A549 (cell line): ENCODE results near the gene PRRT4.

Experiments used
- MAZ ChIP-seq: fragments of 150-350 bp; IDR thresholded peaks from 2 replicates; pipeline ENCODE4 v1.6.1; 2014; ENCODE audit warnings: antibody characterized with exemption, low read depth, low read length, borderline replicate concordance
- POLR2A ChIP-seq: IDR thresholded peaks from 2 replicates; pipeline ENCODE4 v1.6.1; 2012; ENCODE audit warnings: mild to moderate bottlenecking, low read length
- SMC3 ChIP-seq: fragments of >200 bp; sonication (Bioruptor Twin); formaldehyde crosslinking; IDR thresholded peaks from 3 replicates; pipeline ENCODE4 v1.6.1; 2018; ENCODE audit warnings: inconsistent platforms
- TF ChIP-seq, protein P1 (sequence below): fragments of >200 bp; sonication (Bioruptor Twin); formaldehyde crosslinking; IDR thresholded peaks from 3 replicates; pipeline ENCODE4 v1.5.1; 2016

DNA sequence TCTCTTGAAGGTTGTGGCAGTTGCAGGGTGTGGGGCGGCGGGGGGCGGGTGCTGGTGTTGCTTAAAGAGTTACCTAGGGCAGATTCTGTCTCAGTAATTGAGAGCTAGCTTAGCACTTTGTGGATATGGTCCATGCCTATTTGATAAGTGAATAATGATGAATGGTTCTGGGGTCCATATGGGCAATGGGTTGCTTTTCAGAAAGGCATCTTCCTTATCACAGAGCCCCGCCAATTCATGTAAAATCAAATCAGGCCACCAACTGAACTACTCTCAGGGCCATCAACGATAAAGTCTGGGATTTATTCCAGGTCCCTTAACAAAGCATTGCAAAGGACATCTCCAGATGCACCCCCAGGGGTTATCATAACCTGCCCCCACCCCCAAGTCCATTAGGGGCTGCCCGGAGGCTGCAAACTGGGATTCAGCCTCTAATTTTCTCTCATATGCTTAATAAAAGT, 1.8 kb upstream of the PRRT4 start:
- TF ChIP-seq, protein P1, sequence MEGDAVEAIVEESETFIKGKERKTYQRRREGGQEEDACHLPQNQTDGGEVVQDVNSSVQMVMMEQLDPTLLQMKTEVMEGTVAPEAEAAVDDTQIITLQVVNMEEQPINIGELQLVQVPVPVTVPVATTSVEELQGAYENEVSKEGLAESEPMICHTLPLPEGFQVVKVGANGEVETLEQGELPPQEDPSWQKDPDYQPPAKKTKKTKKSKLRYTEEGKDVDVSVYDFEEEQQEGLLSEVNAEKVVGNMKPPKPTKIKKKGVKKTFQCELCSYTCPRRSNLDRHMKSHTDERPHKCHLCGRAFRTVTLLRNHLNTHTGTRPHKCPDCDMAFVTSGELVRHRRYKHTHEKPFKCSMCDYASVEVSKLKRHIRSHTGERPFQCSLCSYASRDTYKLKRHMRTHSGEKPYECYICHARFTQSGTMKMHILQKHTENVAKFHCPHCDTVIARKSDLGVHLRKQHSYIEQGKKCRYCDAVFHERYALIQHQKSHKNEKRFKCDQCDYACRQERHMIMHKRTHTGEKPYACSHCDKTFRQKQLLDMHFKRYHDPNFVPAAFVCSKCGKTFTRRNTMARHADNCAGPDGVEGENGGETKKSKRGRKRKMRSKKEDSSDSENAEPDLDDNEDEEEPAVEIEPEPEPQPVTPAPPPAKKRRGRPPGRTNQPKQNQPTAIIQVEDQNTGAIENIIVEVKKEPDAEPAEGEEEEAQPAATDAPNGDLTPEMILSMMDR = no peak
- TF ChIP-seq POLR2A (no peak), MAZ (no peak), SMC3 (no peak)
